ENCODE results near the gene PTPRN2.

DNA sequence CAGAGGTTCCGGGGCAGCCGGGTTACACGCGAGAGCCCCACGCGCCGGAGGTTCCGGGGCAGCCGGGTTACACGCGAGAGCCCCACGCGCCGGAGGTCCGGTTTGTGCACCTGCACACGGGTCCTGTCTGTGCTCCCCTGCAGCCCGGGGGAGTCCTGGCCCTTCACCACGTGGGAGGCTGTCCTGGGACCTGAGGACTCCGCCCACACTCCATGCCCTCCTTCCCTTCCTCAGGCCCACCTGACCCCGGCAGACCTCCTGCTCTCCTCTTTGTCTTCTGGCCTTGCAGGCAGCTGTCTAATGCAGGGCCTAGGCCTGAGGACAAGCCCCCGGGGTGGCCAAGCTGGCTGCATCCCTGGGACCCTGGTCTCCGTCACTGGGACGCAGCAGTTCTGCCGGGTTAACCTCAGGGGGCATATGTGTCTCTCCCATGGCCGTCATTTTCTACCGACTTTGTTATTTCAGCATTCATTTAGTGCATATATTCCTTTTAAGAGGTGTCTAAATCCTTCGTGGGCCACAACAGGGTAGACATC, 876.2 kb downstream of the PTPRN2 start:
- TF ChIP-seq, protein P1, sequence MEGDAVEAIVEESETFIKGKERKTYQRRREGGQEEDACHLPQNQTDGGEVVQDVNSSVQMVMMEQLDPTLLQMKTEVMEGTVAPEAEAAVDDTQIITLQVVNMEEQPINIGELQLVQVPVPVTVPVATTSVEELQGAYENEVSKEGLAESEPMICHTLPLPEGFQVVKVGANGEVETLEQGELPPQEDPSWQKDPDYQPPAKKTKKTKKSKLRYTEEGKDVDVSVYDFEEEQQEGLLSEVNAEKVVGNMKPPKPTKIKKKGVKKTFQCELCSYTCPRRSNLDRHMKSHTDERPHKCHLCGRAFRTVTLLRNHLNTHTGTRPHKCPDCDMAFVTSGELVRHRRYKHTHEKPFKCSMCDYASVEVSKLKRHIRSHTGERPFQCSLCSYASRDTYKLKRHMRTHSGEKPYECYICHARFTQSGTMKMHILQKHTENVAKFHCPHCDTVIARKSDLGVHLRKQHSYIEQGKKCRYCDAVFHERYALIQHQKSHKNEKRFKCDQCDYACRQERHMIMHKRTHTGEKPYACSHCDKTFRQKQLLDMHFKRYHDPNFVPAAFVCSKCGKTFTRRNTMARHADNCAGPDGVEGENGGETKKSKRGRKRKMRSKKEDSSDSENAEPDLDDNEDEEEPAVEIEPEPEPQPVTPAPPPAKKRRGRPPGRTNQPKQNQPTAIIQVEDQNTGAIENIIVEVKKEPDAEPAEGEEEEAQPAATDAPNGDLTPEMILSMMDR (conservative IDR thresholded peaks at IDR 0.05; ENCODE audit: low read length) = no peak
- no peak for TF ChIP-seq EZH2phosphoT487 (IDR thresholded peaks at IDR 0.05; ENCODE audit: borderline replicate concordance, low read depth, low read length)

Data from OCI-LY7 (cell line).